Central memory CD8-positive, alpha-beta T cell (primary cell): Measurements from ENCODE around the gene CBX8.
A peak's percentile ranks its signal among the peaks of the same experiment; 100 is the strongest.

Experiments
- ATAC-seq: fragments of 150-1000 bp; cut with Tn5 transposase; replicated peaks from 2 replicates; pipeline ENCODE4 v1.10.0; 2022; ENCODE audit warnings: mild to moderate bottlenecking, moderate FRiP score, moderate number of reproducible peaks; ENCODE audit not compliant: poor library complexity, severe bottlenecking; ENCODE audit errors: extremely low read depth
- DNase-seq, 2 donors: peaks; one replicate each; pipeline ENCODE4 v3.0.0; 2021; ENCODE audit warnings: low spot score in 2 of 2
- H3K27ac Mint-ChIP-seq: one replicate; pipeline ENCODE4 v1.8.0; 2022; ENCODE audit warnings: low read depth, mild to moderate bottlenecking, moderate library complexity, mixed read lengths
- H3K27me3 Mint-ChIP-seq: one replicate; pipeline ENCODE4 v1.8.0; 2022; ENCODE audit warnings: mixed read lengths
- H3K36me3 Mint-ChIP-seq: one replicate; pipeline ENCODE4 v1.8.0; 2022; ENCODE audit warnings: mild to moderate bottlenecking, moderate library complexity, mixed read lengths; ENCODE audit not compliant: insufficient read depth
- H3K4me1 Mint-ChIP-seq: one replicate; pipeline ENCODE4 v1.8.0; 2022; ENCODE audit warnings: mixed read lengths
- H3K4me3 Mint-ChIP-seq: one replicate; pipeline ENCODE4 v1.8.0; 2022; ENCODE audit warnings: mild to moderate bottlenecking, moderate library complexity, mixed read lengths
- H3K9me3 Mint-ChIP-seq: one replicate; pipeline ENCODE4 v1.8.0; 2022; ENCODE audit warnings: mixed read lengths

Gene CBX8

GRCh38 chr17:79832218-79833109, 35.6 kb upstream of the CBX8 start:
- no peak for ATAC-seq
- Mint-ChIP-seq H3K36me3 (peaks cover 36% of the 10 kb centered on the region), H3K4me1 (peaks cover 30% of the 10 kb centered on the region), H3K27me3 (no peaks in the 10 kb centered on the region), H3K4me3 (peak overlapping the region; percentile 56), H3K27ac (peak overlapping the region; percentile 53), H3K9me3 (no peaks in the 10 kb centered on the region)
- DNase-seq: no peak

- Mint-ChIP-seq H3K4me1 (peaks cover 25% of the 10 kb centered on the region), H3K36me3 (peaks cover 29% of the 10 kb centered on the region), H3K27ac (no peak overlapping the region), H3K9me3 (no peaks in the 10 kb centered on the region), H3K4me3 (no peak overlapping the region), H3K27me3 (no peaks in the 10 kb centered on the region)
- ATAC-seq (no peak), DNase-seq (no peak)
Measured at GRCh38 chr17:79831265-79832217, 34.7 kb upstream of the CBX8 start.

GRCh38 chr17:79830763-79831264, 33.9 kb upstream of the CBX8 start:
- H3K27me3 Mint-ChIP-seq: no peaks in the 10 kb centered on the region
- H3K4me3 Mint-ChIP-seq: no peak overlapping the region
- no peak overlapping the region for H3K27ac Mint-ChIP-seq
- no peak for ATAC-seq
- H3K4me1 Mint-ChIP-seq: peaks cover 24% of the 10 kb centered on the region
- no peak for DNase-seq
- no peaks in the 10 kb centered on the region for H3K9me3 Mint-ChIP-seq
- peaks cover 26% of the 10 kb centered on the region for H3K36me3 Mint-ChIP-seq

- H3K36me3 Mint-ChIP-seq: peaks cover 26% of the 10 kb centered on the region
- peaks cover 24% of the 10 kb centered on the region for H3K4me1 Mint-ChIP-seq
- H3K9me3 Mint-ChIP-seq: no peaks in the 10 kb centered on the region
- H3K27me3 Mint-ChIP-seq: no peaks in the 10 kb centered on the region
- no peak overlapping the region for H3K4me3 Mint-ChIP-seq
- no peak for DNase-seq
- no peak overlapping the region for H3K27ac Mint-ChIP-seq
- ATAC-seq: no peak
Measured at GRCh38 chr17:79830303-79830702, 33.4 kb upstream of the CBX8 start.

GRCh38 chr17:79829457-79829856, 32.6 kb upstream of the CBX8 start:
- ATAC-seq: no peak
- Mint-ChIP-seq H3K36me3 (peaks cover 17% of the 10 kb centered on the region), H3K27me3 (peaks cover 5% of the 10 kb centered on the region), H3K27ac (no peak overlapping the region), H3K4me1 (peaks cover 16% of the 10 kb centered on the region), H3K4me3 (no peak overlapping the region), H3K9me3 (no peaks in the 10 kb centered on the region)
- no peak for DNase-seq

- H3K4me1 Mint-ChIP-seq: peaks cover 16% of the 10 kb centered on the region
- H3K9me3 Mint-ChIP-seq: no peaks in the 10 kb centered on the region
Measured at GRCh38 chr17:79829004-79829403, 32.1 kb upstream of the CBX8 start.

GRCh38 chr17:79826841-79827578, 30.1 kb upstream of the CBX8 start:
- no peak for DNase-seq
- Mint-ChIP-seq H3K4me3 (no peak overlapping the region), H3K36me3 (peaks cover 5% of the 10 kb centered on the region), H3K27ac (peak overlapping the region; percentile 77), H3K9me3 (no peaks in the 10 kb centered on the region), H3K4me1 (peaks cover 10% of the 10 kb centered on the region), H3K27me3 (peaks cover 11% of the 10 kb centered on the region)
- ATAC-seq: no peak

More at GRCh38 chr17:79829004-79829403, 32.1 kb upstream of the CBX8 start:
- Mint-ChIP-seq H3K27me3 (peaks cover 9% of the 10 kb centered on the region), H3K4me3 (no peak overlapping the region), H3K36me3 (peaks cover 14% of the 10 kb centered on the region), H3K27ac (no peak overlapping the region)
- no peak for ATAC-seq
- no peak for DNase-seq

- Mint-ChIP-seq H3K36me3 (peaks cover 4% of the 10 kb centered on the region), H3K4me1 (peaks cover 10% of the 10 kb centered on the region), H3K27me3 (peaks cover 11% of the 10 kb centered on the region), H3K4me3 (no peak overlapping the region), H3K27ac (peak overlapping the region; percentile 77), H3K9me3 (no peaks in the 10 kb centered on the region)
- ATAC-seq: no peak
- no peak for DNase-seq
Measured at GRCh38 chr17:79826204-79826680, 29.4 kb upstream of the CBX8 start.

- peaks cover 11% of the 10 kb centered on the region for H3K27me3 Mint-ChIP-seq
- no peak overlapping the region for H3K4me3 Mint-ChIP-seq
- peaks cover 10% of the 10 kb centered on the region for H3K4me1 Mint-ChIP-seq
- H3K9me3 Mint-ChIP-seq: no peaks in the 10 kb centered on the region
- ATAC-seq (no peak), DNase-seq (no peak)
- H3K27ac Mint-ChIP-seq: no peak overlapping the region
- H3K36me3 Mint-ChIP-seq: peaks cover 4% of the 10 kb centered on the region
Measured at GRCh38 chr17:79825580-79825921, 28.7 kb upstream of the CBX8 start.

- peaks cover 4% of the 10 kb centered on the region for H3K36me3 Mint-ChIP-seq
Measured at GRCh38 chr17:79824893-79825579, 28.2 kb upstream of the CBX8 start.

GRCh38 chr17:79824234-79824633, 27.4 kb upstream of the CBX8 start:
- peaks cover 11% of the 10 kb centered on the region for H3K27me3 Mint-ChIP-seq
- no peak for DNase-seq
- ATAC-seq: no peak
- no peak overlapping the region for H3K4me3 Mint-ChIP-seq
- H3K4me1 Mint-ChIP-seq: peaks cover 7% of the 10 kb centered on the region
- H3K27ac Mint-ChIP-seq: no peak overlapping the region
- no peaks in the 10 kb centered on the region for H3K9me3 Mint-ChIP-seq
- peaks cover 4% of the 10 kb centered on the region for H3K36me3 Mint-ChIP-seq

More at GRCh38 chr17:79824893-79825579, 28.2 kb upstream of the CBX8 start:
- Mint-ChIP-seq H3K27me3 (peaks cover 11% of the 10 kb centered on the region), H3K9me3 (no peaks in the 10 kb centered on the region), H3K4me1 (peaks cover 10% of the 10 kb centered on the region), H3K27ac (no peak overlapping the region), H3K4me3 (no peak overlapping the region)
- ATAC-seq: no peak
- no peak for DNase-seq
